T-helper 1 cell (primary cell): Measurements from ENCODE around the gene MARK3.
"Not testable (repeated sequence)": the region's sequence is repeated elsewhere in the genome, so short reads cannot be mapped to it uniquely, and the experiment has no call there.

Experiments
- DNase-seq, 5 donors: peaks; one replicate each; pipeline ENCODE4 v3.0.0-alpha.2; 2012 to 2020

Gene MARK3

DNA sequence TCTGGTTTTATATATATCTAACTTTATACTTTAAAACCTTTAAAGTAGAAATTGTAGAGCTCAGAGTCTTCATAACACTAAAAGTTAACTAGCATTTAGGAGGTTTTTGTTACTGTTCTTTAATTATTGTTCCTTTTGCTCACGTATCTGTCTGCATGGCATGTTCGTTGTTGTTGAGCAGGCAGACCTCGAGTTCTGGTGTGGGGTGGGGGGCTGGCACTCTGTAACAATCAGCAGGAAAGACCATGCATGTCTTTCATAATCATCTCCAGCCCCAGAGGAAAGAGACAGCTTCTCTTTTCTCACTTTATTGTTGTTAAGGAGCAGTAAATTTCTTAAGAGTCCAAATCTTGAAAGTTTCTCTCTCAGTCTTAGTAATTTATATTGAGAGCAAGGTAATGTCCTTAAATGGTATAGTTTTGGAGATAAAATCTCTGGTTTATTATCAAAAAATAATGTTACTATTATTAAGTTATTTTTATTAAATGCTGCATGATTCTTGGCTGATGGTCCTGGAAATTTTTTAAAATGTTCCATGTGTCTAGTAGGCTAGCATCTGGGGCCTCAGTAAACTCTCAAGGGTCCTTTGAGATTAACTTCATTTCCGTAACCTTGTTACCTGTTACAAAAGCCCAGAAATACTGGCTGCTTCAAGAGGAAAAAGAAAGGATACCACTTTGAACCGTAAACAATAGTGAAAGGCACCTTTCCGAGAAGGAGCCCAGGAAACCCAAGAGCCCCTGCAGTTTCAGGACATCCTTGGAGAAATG is 107.1 kb downstream of the MARK3 start:
- no peak for DNase-seq

DNA sequence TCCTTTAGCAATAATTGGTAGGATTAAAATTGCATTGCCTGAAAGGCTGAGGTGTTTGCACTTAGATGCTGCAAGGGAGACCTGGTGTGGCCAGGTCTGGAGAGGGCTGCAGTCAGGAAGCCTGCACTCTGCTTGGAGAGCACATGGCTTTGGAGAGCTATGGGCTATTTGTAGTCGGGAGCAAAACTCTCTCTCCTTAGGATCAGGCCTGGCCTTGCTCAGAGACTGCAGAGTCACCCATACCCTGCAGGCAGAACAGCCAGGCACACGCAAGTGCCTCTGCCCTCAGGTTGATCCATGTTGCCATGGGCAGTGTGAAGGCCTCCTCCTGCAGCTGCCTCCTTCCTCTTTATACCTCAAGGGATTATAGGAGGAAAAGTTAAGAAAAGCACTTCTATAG is 110.6 kb downstream of the MARK3 start:
- DNase-seq, result no peak

DNA sequence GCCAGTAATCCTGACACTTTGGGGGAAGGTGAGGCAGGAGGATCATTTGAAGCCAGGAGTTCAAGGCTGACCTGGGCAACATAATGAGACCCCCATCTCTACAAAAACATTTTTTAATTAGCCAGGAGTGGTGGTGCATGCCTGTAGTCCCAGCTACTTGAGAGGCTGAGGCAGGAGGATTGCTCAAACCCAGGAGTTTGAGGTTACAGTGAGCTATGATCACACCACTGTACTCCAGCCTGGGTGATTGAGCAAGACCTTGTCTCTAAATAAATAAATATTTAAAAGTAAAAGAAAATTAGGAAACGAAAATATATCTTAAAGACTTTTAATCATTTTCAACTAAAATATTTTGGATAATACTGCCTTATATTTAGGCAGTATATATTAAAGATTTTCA is 111.6 kb downstream of the MARK3 start:
- no peak for DNase-seq

DNA sequence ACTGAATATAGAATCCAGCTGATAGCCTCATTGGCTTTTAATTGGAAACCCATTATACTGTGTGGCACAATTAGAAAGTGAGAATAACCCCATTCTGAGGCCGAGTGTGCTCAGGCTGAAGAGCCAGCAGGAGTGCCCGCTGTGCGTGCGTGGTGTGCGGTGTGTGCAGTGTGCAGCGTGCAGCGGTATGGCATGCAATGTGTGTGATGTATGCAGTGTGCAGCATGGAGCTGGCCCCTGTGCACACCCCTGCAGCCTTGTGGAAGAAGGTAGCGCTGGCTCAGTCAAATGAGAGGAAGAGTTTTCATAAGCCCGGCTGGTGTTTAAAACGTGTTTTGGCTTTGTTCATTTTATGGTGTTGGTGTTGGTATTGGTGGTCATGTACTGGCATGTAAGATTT is 114.5 kb downstream of the MARK3 start:
- no peak for DNase-seq

- DNase-seq, result peak; percentile 57 to 81 (median 67)
Observed at GRCh38 chr14:103500148-103500990, 115.2 kb downstream of the MARK3 start.

- DNase-seq, result no peak
Observed at GRCh38 chr14:103501041-103501870, 116.0 kb downstream of the MARK3 start.

GRCh38 chr14:103501921-103502669 is 116.9 kb downstream of the MARK3 start:
- DNase-seq, result no peak

DNA sequence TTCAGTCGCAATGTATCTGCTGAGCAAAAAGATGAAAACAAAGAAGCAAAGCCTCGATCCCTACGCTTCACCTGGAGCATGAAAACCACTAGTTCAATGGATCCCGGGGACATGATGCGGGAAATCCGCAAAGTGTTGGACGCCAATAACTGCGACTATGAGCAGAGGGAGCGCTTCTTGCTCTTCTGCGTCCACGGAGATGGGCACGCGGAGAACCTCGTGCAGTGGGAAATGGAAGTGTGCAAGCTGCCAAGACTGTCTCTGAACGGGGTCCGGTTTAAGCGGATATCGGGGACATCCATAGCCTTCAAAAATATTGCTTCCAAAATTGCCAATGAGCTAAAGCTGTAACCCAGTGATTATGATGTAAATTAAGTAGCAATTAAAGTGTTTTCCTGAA is 117.7 kb downstream of the MARK3 start:
- no peak for DNase-seq

DNA sequence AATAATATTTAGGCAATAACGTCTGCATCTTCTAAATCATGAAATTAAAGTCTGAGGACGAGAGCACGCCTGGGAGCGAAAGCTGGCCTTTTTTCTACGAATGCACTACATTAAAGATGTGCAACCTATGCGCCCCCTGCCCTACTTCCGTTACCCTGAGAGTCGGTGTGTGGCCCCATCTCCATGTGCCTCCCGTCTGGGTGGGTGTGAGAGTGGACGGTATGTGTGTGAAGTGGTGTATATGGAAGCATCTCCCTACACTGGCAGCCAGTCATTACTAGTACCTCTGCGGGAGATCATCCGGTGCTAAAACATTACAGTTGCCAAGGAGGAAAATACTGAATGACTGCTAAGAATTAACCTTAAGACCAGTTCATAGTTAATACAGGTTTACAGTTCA is 118.1 kb downstream of the MARK3 start:
- no peak for DNase-seq

GRCh38 chr14:103504991-103505565 is 119.9 kb downstream of the MARK3 start:
- DNase-seq, result no peak

- DNase-seq, result no peak
Observed at GRCh38 chr14:103507751-103508150, 122.5 kb downstream of the MARK3 start.

GRCh38 chr14:103508521-103509329 is 123.5 kb downstream of the MARK3 start:
- DNase-seq, result no peak

DNA sequence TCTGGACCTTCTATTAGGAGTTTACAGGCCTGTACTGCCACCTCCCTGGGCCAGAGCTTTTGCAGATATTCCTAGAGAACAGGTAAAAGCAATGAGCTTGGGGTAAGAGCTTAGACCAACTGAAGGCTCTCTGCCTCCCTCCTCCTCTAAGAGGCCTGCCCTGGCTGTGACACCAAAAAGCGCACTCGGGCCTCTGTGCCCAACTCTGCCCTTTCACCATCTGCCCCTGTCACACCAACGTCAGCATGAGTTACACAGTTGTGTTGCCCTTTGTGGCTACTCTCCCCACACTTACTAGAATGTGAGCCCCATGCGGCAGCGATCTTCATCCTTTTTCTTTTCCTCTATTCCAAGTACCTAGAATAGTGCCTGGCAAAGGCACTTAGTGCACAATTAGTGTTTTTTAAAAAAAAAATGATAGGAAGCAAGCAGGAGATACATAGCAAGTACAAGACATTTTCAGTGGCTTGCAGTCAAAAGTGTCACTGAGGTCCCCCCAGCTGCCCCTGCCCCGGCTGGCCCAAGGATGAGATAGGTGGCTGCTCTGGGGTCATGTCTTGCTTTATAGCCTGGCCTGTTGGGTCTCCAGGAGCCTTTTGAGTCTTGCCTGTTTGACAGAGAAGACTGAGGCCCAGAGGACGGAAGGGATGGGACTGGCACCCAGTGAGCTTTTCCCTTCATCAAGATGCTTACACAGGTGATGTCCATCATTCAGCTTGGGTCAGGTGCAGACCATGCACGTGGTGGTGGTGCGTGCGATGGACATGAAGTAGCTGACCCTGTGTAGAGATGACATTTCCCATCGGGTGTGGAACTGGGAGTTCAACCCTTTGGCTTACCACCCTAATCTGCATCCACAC is 124.9 kb downstream of the MARK3 start:
- DNase-seq, result no peak

DNA sequence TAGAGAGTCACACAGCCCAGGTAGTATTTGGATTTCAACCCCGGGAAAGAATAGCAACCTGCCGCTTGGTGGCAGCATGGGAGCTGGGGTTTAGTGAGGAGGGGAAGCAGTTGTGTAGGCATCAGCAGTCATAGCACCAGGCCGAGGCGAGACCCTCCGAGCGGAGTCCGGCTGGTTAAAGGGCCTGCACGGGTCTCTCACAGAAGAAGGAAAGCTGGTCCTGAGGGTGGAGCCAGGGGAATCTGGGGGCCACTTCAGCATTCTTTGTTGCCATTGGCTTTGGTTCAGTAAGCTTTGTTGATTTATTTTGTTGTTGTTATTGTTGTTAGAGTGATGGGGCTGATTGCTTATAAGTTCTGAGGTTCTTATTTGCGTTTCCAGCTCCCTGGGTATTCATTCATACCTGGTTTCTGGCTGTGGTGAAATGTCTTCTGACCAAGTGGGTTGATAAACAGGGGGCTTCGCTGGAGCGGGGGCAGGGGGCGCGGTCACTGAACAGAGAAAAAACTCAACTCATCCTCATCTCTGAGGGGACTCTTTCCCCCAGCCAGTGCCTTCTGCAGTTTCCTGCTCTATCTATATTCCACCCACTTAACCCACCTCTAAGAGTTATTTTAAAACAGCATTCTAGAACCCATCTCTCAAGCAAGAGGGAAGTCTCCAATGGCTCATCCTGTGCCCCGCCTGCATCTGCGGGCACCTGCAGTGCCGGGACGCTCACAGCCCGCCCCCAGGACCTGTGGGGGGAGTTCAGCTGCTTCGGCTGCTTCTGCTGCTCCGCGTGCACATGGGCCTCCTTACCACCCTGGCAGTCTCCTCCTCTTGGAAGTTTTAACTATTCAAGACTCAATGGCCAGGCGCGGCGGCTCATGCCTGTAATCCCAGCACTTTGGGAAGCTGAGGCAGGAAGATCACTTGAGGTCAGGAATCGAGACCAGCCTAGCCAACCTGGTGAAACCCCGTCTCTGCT is 125.8 kb downstream of the MARK3 start:
- no peak for DNase-seq

GRCh38 chr14:103512180-103512579 is 127.0 kb downstream of the MARK3 start:
- not testable (repeated sequence) for DNase-seq

DNA sequence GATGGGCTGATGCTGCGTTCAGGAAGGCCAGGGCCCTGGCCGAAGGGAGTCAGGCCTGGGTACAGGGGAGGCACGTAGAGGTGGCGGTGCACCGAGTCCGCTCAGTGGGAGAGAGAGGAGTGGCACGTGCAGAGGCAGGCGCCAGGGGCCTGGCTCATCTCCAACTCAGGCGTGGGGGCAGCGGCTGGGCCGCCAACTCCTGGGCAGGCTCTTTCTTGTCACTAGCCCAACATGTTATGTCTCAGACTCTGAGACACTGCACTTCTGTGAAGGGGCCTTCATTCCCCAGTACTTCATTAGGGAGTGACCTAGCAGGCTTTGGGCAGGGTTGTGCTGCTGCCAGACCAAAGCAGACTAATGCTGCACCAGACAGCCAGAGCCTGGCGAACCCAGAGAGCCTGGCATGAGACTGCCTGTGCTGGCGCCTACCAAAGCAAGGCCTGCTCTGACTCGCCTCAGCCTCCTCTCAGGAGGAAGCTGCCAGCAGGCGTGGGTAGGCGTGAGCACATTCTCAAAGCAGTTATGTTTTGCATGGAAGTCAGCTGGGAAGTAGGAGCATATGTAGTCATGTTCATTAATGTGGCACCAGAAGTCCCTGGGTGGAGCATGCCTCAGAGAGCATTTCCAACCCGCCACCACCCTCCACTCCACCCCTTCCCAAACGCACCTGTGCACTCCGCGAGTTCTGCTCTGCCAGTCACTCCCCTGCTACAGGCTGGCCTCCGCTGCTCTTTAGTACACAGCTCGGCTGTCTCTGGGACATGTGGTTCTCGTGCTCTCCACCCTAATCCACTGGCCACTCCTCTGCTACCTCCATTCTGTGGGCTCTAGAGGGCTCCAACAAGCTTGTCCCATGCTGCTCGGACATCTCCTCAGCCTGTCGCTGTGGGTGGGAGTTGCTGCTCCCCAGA is 127.7 kb downstream of the MARK3 start:
- DNase-seq, result no peak

- DNase-seq, result no peak
Observed at GRCh38 chr14:103514596-103515421, 129.6 kb downstream of the MARK3 start.
